K562 (cell line): ENCODE measurements around the gene PLD3. TPM values are rescaled to one million over a fixed set of nuclear protein-coding genes. Genes with fewer than 3 reads are reported as not detected.
A peak's percentile ranks its signal among the peaks of the same experiment; 100 is the strongest.

Experiments used
- ATF3 ChIP-seq, 2 experiments: fragments of 450-650 bp in 1 of 2; sonication (generic) in 1 of 2; formaldehyde crosslinking in 1 of 2; IDR thresholded peaks in 1 of 2; conservative IDR thresholded peaks in 1 of 2; 2 replicates each; pipeline versions ENCODE4 v1.6.1 to v1.8.1; 2016 to 2023; ENCODE audit warnings: mild to moderate bottlenecking in 2 of 2, moderate library complexity in 2 of 2, inconsistent platforms in 1 of 2, missing genetic modification reagents in 1 of 2
- CBX5 ChIP-seq: IDR thresholded peaks from 2 replicates; pipeline ENCODE4 v1.6.1; 2014; ENCODE audit warnings: low read depth, borderline replicate concordance
- CHAMP1 ChIP-seq: fragments of 450-650 bp; IDR thresholded peaks from 2 replicates; pipeline ENCODE4 v1.6.1; 2016; ENCODE audit warnings: mild to moderate bottlenecking
- CHD1 ChIP-seq: fragments of 200-600 bp; sonication (generic); IDR thresholded peaks from one replicate; pipeline ENCODE4 v1.6.1; 2012; ENCODE audit warnings: mild to moderate bottlenecking, moderate library complexity, low read length, inconsistent platforms
- ESRRA ChIP-seq: fragments of 450-650 bp; IDR thresholded peaks from 2 replicates; pipeline ENCODE4 v1.6.1; 2014; ENCODE audit warnings: low read depth, mild to moderate bottlenecking, moderate library complexity, borderline replicate concordance
- IRF2 ChIP-seq: sonication (generic); formaldehyde crosslinking; IDR thresholded peaks from 2 replicates; pipeline ENCODE4 v1.8.1; 2022; ENCODE audit warnings: mild to moderate bottlenecking, missing genetic modification reagents
- JUNB ChIP-seq: fragments of 450-650 bp; formaldehyde crosslinking; conservative IDR thresholded peaks from 2 replicates; pipeline ENCODE4 v1.4.0; 2020; ENCODE audit warnings: mild to moderate bottlenecking
- KHSRP ChIP-seq: fragments of 450-650 bp; IDR thresholded peaks from 2 replicates; pipeline ENCODE4 v1.6.1; 2017
- NUFIP1 ChIP-seq: fragments of 450-650 bp; IDR thresholded peaks from 2 replicates; pipeline ENCODE4 v1.6.1; 2018; ENCODE audit not compliant: partially characterized antibody
- PCBP1 ChIP-seq: fragments of 200-400 bp; formaldehyde crosslinking; IDR thresholded peaks from 2 replicates; pipeline ENCODE4 v1.6.1; 2018; ENCODE audit warnings: mild to moderate bottlenecking, low read depth, low read length; ENCODE audit not compliant: poor library complexity, severe bottlenecking
- PHF20 ChIP-seq: fragments of 450-650 bp; IDR thresholded peaks from 2 replicates; pipeline ENCODE4 v1.6.1; 2018; ENCODE audit not compliant: partially characterized antibody
- XRCC4 ChIP-seq: IDR thresholded peaks from one replicate; pipeline ENCODE4 v1.6.1; 2011; ENCODE audit not compliant: insufficient read depth, insufficient read length; ENCODE audit errors: extremely low read depth
- ZNF212 ChIP-seq: fragments of 450-650 bp; formaldehyde crosslinking; IDR thresholded peaks from 2 replicates; pipeline ENCODE4 v1.4.0; 2020; ENCODE audit warnings: mild to moderate bottlenecking
- ZNF518B ChIP-seq: fragments of 250-450 bp; sonication (Bioruptor Pico); IDR thresholded peaks from 2 replicates; pipeline ENCODE4 v1.5.0; 2021; ENCODE audit warnings: mild to moderate bottlenecking, moderate library complexity
- polyA plus RNA-seq, 8 experiments: library from polyadenylated mRNA; depleted of rRNA in 4 of 8; stranded (reverse) in 5 of 8; unstranded in 3 of 8; fragments of >200 nt; fragmentation: Nextera tagmentation in 2 of 8; fragmentation: Illumina TruSeq in 1 of 8; extraction: Ambion mirVana in 2 of 8; extraction: Trizol in 1 of 8; gene quantifications; 2 replicates each; pipeline versions ENCODE4 v1.2.1 to v1.2.3, GENCODE V29; 2011 to 2014; ENCODE audit warnings: inconsistent platforms in 1 of 8, missing spikeins in 1 of 8
- total RNA-seq, 7 experiments: library from RNA; depleted of rRNA in 6 of 7; stranded (reverse); fragments of >200 nt in 6 of 7; fragmentation: Illumina TruSeq in 2 of 7; extraction: Trizol in 2 of 7; gene quantifications; 2 replicates each; pipeline versions ENCODE4 v1.2.1 to v1.2.3, GENCODE V29; 2011 to 2021; ENCODE audit warnings: low replicate concordance in 1 of 7
- TF ChIP-seq, protein P1 (sequence below): sonication (generic); formaldehyde crosslinking; IDR thresholded peaks from 2 replicates; pipeline ENCODE4 v1.8.1; 2023; ENCODE audit warnings: mild to moderate bottlenecking, missing genetic modification reagents
- TF ChIP-seq, protein P2 (sequence below): fragments of 450-650 bp; IDR thresholded peaks from 2 replicates; pipeline ENCODE4 v1.6.1; 2016

The PLD3 gene
- total and polyA plus RNA-seq, 9 of the 15 experiments (the other 6 are each of a cell fraction or from before 2014, with no cell fraction given), result 2.3 to 128 (median 72.7) TPM

DNA sequence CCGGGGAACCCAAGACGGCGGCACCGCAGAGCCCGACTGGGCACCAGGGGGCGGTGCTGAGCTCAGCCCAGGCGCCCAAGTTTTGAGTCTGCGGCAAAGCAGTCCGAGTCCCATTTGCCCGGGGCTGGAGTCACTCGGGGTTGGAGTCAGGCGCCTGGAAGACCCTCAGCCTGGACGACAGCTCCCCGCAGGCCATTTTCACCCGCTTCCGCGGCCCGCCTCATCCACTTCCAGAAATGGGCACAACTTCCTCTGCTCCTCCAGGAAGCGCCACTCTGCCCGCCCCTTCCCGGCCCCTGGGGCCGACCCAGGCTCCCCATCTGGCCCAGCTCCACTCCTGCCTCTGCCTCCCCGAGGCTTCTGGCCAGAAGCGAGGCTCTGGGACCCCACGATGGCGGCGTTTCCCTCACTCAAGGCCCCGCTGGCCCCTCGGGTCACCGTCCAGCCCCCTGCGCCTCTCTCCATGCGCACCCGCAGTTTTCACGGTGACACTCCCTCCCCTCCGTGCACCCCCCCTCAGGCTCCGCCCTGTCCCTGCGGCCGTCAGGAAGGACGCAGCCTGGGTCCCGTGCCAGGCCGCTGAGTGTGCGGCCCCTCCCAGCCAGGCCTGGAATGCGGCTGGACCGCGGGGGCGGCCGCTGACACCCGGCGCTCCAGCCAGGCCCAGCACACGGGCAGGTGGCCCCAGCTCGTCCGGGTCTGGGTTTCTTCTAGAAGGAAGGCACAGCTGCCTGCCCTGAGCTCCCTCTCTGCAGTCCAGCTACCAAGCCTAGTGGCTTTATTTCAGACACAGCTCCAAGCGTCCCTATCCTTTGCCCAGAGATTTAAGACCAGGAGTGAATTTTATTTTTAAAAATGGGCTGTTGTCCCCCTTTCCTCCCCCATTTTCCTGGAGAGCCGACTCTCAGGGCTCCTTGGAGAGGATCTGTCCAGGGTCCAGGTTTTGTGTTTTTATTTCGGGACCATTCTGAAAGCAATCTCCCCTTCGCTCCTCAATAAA is 72.6 kb downstream of the PLD3 start (continued):
- TF ChIP-seq XRCC4 (no peak), ZNF212 (CRISPR knock-in tag) (no peak), CHAMP1 (no peak), PHF20 (peak; percentile 19), ATF3 (IDR thresholded peaks at IDR 0.05) (no peak), ATF3 (CRISPR knock-in tag; conservative IDR thresholded peaks at IDR 0.05) (no peak), ZNF518B (CRISPR knock-in tag) (no peak), PCBP1 (no peak), IRF2 (CRISPR knock-in tag) (no peak), NUFIP1 (no peak), KHSRP (no peak), JUNB (CRISPR knock-in tag) (no peak), CHD1 (no peak), ESRRA (peak; percentile 69; the same call in 1 of the 2 replicates), CBX5 (peak; percentile 12; the same call in 1 of the 2 replicates)
- TF ChIP-seq, protein P1, sequence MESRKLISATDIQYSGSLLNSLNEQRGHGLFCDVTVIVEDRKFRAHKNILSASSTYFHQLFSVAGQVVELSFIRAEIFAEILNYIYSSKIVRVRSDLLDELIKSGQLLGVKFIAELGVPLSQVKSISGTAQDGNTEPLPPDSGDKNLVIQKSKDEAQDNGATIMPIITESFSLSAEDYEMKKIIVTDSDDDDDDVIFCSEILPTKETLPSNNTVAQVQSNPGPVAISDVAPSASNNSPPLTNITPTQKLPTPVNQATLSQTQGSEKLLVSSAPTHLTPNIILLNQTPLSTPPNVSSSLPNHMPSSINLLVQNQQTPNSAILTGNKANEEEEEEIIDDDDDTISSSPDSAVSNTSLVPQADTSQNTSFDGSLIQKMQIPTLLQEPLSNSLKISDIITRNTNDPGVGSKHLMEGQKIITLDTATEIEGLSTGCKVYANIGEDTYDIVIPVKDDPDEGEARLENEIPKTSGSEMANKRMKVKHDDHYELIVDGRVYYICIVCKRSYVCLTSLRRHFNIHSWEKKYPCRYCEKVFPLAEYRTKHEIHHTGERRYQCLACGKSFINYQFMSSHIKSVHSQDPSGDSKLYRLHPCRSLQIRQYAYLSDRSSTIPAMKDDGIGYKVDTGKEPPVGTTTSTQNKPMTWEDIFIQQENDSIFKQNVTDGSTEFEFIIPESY (CRISPR knock-in tag), result peak; percentile 89
- TF ChIP-seq, protein P2, sequence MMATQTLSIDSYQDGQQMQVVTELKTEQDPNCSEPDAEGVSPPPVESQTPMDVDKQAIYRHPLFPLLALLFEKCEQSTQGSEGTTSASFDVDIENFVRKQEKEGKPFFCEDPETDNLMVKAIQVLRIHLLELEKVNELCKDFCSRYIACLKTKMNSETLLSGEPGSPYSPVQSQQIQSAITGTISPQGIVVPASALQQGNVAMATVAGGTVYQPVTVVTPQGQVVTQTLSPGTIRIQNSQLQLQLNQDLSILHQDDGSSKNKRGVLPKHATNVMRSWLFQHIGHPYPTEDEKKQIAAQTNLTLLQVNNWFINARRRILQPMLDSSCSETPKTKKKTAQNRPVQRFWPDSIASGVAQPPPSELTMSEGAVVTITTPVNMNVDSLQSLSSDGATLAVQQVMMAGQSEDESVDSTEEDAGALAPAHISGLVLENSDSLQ, result peak; percentile 79
